Measurements from ENCODE around the gene PSMD5.

PSMD5 gene

DNA sequence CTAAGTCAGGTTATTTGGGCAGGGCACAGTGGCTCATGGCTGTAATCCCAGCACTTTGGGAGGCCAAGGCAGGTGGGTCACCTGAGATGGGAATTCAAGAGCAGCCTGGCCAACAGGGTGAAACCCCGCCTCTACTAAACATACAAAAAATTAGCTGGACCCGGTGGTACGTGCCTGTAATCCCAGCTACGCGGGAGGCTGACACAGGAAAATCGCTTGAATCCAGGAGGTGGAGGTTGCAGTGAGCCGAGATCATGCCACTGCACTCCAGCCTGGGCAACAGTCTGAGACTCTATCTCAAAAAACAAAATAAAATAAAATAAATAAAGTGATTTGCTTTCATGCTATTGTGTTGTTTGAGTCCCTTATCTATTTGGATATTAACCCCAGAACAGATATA lies 41.3 kb downstream of the PSMD5 start:
- Histone ChIP-seq H3K4me2 (ENCODE audit: low read depth, low read length) (no peak overlapping the region), H3K27me3 (replicated peaks; ENCODE audit: insufficient read depth, low read length) (no peaks in the 10 kb centered on the region), H3K4me1 (ENCODE audit: low read length) (no peaks in the 10 kb centered on the region), H3K9me3 (replicated peaks; ENCODE audit: insufficient read depth, low read length) (no peaks in the 10 kb centered on the region), H3K9ac (ENCODE audit: low read length) (no peak overlapping the region), H3K4me3 (ENCODE audit: low read length) (no peak overlapping the region), H3K27ac (ENCODE audit: low read length) (no peak overlapping the region), H3F3A (ENCODE audit: insufficient read depth, low read length) (no peaks in the 10 kb centered on the region), H3K9me2 (replicated peaks; ENCODE audit: insufficient read depth, low read length) (no peaks in the 10 kb centered on the region), H2AFZ (ENCODE audit: low read length) (no peak overlapping the region), H3K79me2 (ENCODE audit: low read length) (no peaks in the 10 kb centered on the region), H4K20me1 (ENCODE audit: insufficient read depth, low read length) (no peaks in the 10 kb centered on the region), H3K36me3 (replicated peaks; ENCODE audit: insufficient read depth, low read length) (no peaks in the 10 kb centered on the region)
- TF ChIP-seq, protein P1, sequence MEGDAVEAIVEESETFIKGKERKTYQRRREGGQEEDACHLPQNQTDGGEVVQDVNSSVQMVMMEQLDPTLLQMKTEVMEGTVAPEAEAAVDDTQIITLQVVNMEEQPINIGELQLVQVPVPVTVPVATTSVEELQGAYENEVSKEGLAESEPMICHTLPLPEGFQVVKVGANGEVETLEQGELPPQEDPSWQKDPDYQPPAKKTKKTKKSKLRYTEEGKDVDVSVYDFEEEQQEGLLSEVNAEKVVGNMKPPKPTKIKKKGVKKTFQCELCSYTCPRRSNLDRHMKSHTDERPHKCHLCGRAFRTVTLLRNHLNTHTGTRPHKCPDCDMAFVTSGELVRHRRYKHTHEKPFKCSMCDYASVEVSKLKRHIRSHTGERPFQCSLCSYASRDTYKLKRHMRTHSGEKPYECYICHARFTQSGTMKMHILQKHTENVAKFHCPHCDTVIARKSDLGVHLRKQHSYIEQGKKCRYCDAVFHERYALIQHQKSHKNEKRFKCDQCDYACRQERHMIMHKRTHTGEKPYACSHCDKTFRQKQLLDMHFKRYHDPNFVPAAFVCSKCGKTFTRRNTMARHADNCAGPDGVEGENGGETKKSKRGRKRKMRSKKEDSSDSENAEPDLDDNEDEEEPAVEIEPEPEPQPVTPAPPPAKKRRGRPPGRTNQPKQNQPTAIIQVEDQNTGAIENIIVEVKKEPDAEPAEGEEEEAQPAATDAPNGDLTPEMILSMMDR (IDR thresholded peaks at IDR 0.05; ENCODE audit: low read length) = no peak
- TF ChIP-seq EZH2phosphoT487 (IDR thresholded peaks at IDR 0.05; ENCODE audit: low read length) (no peak), EZH2 (optimal IDR thresholded peaks at IDR 0.05; ENCODE audit: low read depth, low read length) (no peak)
- no peak for DNase-seq

DNA sequence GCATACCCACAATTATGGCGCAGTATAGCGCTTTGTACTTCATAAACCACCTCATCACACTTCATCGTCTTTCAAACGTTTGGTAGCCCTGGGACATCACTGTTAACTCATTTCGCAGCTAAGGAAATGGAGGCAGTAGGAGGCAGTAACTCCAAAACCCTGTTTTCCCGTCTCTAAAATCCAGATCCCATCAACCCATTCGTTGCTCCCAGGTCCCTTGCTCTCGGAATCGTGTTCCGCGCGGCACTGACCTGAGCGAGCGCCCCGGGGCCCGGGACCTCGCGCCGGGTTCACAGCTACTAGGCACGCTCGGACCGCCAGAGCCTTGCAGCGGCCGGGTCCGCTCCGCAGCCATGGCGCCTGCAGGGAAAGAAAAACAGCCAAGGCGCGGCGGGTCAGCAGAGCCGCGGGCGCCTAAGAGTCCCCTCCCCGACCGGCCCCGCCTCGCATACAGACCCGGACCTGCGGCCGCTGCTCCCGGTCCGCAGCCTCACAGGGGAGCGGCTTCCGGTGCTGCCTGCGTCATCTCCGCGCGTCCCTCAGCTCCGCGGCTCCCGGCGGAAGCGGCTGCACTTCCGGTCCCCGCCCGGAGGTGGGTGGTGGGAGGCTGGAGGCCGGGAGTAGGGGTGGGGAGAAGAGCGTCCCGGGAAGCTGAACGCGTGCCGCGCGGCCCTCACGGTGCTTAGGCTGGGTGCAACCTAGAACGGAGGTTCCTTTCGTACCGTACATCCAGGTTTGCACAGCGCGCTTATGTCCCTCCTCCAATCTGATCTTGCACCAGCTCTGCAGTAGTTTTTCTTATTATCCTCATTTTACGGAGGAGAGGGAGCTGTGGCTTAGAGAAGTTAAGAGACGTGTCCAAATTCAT lies 49.6 kb downstream of the PSMD5 start, which contains the start of gene FBXW2:
FBXW2 (minus strand) TSS at position 519 of the 868 bp plus-strand sequence. CDS start 5,158 bp downstream, outside the sequence.
- H3K4me1 ChIP-seq (ENCODE audit: low read length) = peaks cover 18% of the 10 kb centered on the region
- H3K27ac ChIP-seq (ENCODE audit: low read length) = peak within 1 kb of the TSS; percentile 72
- peak within 1 kb of the TSS; percentile 82 for H2AFZ ChIP-seq (ENCODE audit: low read length)
- peak within 1 kb of the TSS; percentile 73 for H3K4me3 ChIP-seq (ENCODE audit: low read length)
- peaks cover 14% of the 10 kb centered on the region for H3F3A ChIP-seq (ENCODE audit: insufficient read depth, low read length)
- no peak for TF ChIP-seq EZH2phosphoT487 (IDR thresholded peaks at IDR 0.05; ENCODE audit: low read length)
- TF ChIP-seq EZH2 (optimal IDR thresholded peaks at IDR 0.05; ENCODE audit: low read depth, low read length) = no peak
- TF ChIP-seq, protein P1 (IDR thresholded peaks at IDR 0.05; ENCODE audit: low read length) = no peak
- H3K4me2 ChIP-seq (ENCODE audit: low read depth, low read length) = peak within 1 kb of the TSS; percentile 95
- no peaks in the 10 kb centered on the region for H3K27me3 ChIP-seq (replicated peaks; ENCODE audit: insufficient read depth, low read length)
- peak within 1 kb of the TSS; percentile 84 for H3K9ac ChIP-seq (ENCODE audit: low read length)
- no peaks in the 10 kb centered on the region for H3K36me3 ChIP-seq (replicated peaks; ENCODE audit: insufficient read depth, low read length)
- H4K20me1 ChIP-seq (ENCODE audit: insufficient read depth, low read length) = peaks cover 4% of the 10 kb centered on the region; the same call in 1 of the 2 replicates
- peaks cover 58% of the 10 kb centered on the region for H3K79me2 ChIP-seq (ENCODE audit: low read length)
- no peaks in the 10 kb centered on the region for H3K9me2 ChIP-seq (replicated peaks; ENCODE audit: insufficient read depth, low read length)
- DNase-seq = peak; percentile 92
- no peaks in the 10 kb centered on the region for H3K9me3 ChIP-seq (replicated peaks; ENCODE audit: insufficient read depth, low read length)

DNA sequence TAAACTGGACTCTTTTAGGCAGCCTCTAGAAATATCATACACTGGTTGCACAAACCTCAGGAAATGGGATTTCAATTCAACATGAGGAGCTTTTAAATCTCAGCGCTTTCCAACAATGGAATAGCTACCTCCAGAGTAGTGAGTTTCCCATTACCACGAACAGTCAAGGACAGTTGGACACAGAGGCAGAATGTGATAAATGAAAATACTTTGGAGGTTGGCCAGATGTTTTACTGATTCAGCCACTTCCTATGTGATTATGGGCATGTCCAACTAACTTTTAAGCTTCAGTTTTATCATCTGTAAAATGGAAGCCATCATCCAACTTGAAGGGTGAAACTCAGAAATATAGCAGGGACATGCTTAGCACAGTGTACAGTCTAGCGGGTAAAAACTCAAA lies 51.6 kb downstream of the PSMD5 start:
- H3K4me3 ChIP-seq (ENCODE audit: low read length) = no peak overlapping the region
- no peak for TF ChIP-seq EZH2phosphoT487 (IDR thresholded peaks at IDR 0.05; ENCODE audit: low read length)
- no peak for TF ChIP-seq EZH2 (optimal IDR thresholded peaks at IDR 0.05; ENCODE audit: low read depth, low read length)
- TF ChIP-seq, protein P1 (IDR thresholded peaks at IDR 0.05; ENCODE audit: low read length) = no peak

More for the DNA sequence above, 51.6 kb downstream of the PSMD5 start:
- no peaks in the 10 kb centered on the region for H3K9me3 ChIP-seq (replicated peaks; ENCODE audit: insufficient read depth, low read length)
- peaks cover 75% of the 10 kb centered on the region for H3K79me2 ChIP-seq (ENCODE audit: low read length)
- H3K4me2 ChIP-seq (ENCODE audit: low read depth, low read length) = peak overlapping the region; percentile 71; the same call in 1 of the 2 replicates
- peaks cover 4% of the 10 kb centered on the region; the same call in 1 of the 2 replicates for H4K20me1 ChIP-seq (ENCODE audit: insufficient read depth, low read length)
- peaks cover 14% of the 10 kb centered on the region for H3F3A ChIP-seq (ENCODE audit: insufficient read depth, low read length)
- H3K27ac ChIP-seq (ENCODE audit: low read length) = no peak overlapping the region
- peaks cover 18% of the 10 kb centered on the region for H3K4me1 ChIP-seq (ENCODE audit: low read length)
- no peak overlapping the region for H2AFZ ChIP-seq (ENCODE audit: low read length)
- H3K36me3 ChIP-seq (replicated peaks; ENCODE audit: insufficient read depth, low read length) = no peaks in the 10 kb centered on the region
- no peak overlapping the region for H3K9ac ChIP-seq (ENCODE audit: low read length)
- no peaks in the 10 kb centered on the region for H3K27me3 ChIP-seq (replicated peaks; ENCODE audit: insufficient read depth, low read length)
- H3K9me2 ChIP-seq (replicated peaks; ENCODE audit: insufficient read depth, low read length) = no peaks in the 10 kb centered on the region
- DNase-seq = no peak

Data from MM.1S (cell line).